NCI-H82 (cell line): ENCODE results near the gene CLIC2.
"Not testable (repeated sequence)": the region's sequence is repeated elsewhere in the genome, so short reads cannot be mapped to it uniquely, and the experiment has no call there.

Experiments
- DNase-seq: peaks from one replicate; lab custom pipeline; 2025; lab: John Stamatoyannopoulos, UW

Gene CLIC2

DNA sequence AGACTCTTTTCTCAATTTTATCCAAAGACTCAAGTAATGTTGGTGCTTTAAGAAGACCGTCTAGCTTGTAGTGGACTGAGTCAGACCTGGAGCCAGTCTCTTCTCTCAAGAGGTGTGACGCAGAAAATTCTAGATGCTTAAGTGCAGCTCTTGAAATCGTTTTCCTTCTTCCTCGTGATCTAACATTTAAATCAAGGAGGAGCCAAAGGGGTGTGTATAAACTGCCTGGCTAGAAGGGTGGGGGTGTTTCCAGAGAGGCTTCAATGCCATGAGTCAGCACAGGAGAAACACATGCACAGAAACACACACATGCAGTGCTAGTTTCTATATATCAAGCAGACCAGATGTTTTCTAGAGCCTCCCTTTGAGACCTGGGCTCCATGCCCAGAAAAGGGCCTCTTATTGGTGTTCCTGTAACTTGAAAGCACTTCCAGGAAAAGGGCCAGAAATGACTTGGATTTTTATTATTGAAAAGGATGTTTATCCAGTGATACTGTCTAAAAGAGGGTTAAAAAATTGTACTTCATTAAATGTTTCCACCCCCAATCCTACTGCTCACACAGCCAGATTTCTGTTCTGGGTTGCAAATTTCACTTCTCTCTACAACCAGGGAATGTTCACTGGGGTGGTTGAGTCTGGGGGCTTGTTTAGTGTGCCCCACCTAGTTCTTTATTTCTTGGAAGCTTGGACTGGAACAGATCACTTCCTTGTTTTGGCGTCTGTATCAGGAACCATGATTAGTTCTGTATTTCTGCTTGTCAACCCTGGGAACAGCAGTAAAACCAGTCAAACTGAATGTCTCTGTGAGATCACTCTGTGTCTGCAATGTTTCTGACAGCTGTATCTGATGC is at the start of gene CLIC2:
CLIC2 (minus strand) TSS at position 129 of the 851 bp plus-strand sequence. CDS start 187 bp downstream, outside the sequence.
- no peak for DNase-seq

GRCh38 chrX:155382529-155382967 is 48.1 kb upstream of the CLIC2 start:
- not testable (repeated sequence) for DNase-seq

DNA sequence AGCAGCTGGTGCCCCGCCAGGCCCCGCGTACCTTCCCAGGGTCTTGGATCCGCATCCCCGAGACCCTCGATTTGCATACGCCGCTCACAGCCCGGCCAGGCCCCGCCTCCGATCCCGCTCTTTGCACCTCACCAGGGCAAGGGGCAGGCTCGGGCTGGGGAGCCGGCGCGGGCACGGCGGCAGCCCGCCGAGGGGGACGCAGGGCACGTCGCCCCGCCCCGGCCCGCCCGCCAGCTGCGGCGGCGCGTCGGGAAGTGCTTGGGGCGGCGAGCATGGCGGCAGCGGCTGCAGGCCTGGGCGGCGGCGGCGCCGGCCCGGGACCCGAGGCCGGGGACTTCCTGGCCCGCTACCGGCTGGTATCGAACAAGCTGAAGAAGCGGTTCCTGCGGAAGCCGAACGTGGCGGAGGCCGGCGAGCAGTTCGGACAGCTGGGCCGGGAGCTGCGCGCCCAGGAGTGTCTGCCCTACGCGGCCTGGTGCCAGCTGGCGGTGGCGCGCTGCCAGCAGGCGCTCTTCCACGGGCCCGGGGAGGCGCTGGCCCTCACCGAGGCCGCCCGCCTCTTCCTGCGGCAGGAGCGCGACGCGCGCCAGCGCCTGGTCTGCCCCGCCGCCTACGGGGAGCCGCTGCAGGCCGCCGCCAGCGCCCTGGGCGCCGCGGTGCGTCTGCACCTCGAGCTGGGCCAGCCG is 47.6 kb upstream of the CLIC2 start, which contains the start of gene F8A2:
F8A2 (plus strand) TSS at position 253 of the 686 bp plus-strand sequence; CDS start at position 273, 20 bp downstream.
- not testable (repeated sequence) for DNase-seq

GRCh38 chrX:155379802-155380201 is 45.4 kb upstream of the CLIC2 start:
- DNase-seq, result not testable (repeated sequence)

GRCh38 chrX:155373777-155374458 is 39.5 kb upstream of the CLIC2 start:
- not testable (repeated sequence) for DNase-seq

- DNase-seq, result not testable (repeated sequence)
Observed at GRCh38 chrX:155363712-155364111, 29.3 kb upstream of the CLIC2 start.

GRCh38 chrX:155349448-155349847 is 15.0 kb upstream of the CLIC2 start:
- not testable (repeated sequence) for DNase-seq

GRCh38 chrX:155345689-155346088 is 11.3 kb upstream of the CLIC2 start:
- DNase-seq, result not testable (repeated sequence)

- not testable (repeated sequence) for DNase-seq
Observed at GRCh38 chrX:155335337-155335712, 911 bp upstream of the CLIC2 start.

GRCh38 chrX:155333544-155334100 is 792 bp downstream of the CLIC2 start:
- DNase-seq, result no peak

- DNase-seq, result no peak
Observed at GRCh38 chrX:155330992-155331391, 3.4 kb downstream of the CLIC2 start.

- no peak for DNase-seq
Observed at GRCh38 chrX:155329293-155329692, 5.1 kb downstream of the CLIC2 start.

GRCh38 chrX:155326610-155327009 is 7.8 kb downstream of the CLIC2 start:
- no peak for DNase-seq

GRCh38 chrX:155314260-155314659 is 20.2 kb downstream of the CLIC2 start:
- no peak for DNase-seq

- no peak for DNase-seq
Observed at GRCh38 chrX:155313766-155314165, 20.6 kb downstream of the CLIC2 start.

GRCh38 chrX:155293771-155294170 is 40.6 kb downstream of the CLIC2 start:
- DNase-seq, result no peak

DNA sequence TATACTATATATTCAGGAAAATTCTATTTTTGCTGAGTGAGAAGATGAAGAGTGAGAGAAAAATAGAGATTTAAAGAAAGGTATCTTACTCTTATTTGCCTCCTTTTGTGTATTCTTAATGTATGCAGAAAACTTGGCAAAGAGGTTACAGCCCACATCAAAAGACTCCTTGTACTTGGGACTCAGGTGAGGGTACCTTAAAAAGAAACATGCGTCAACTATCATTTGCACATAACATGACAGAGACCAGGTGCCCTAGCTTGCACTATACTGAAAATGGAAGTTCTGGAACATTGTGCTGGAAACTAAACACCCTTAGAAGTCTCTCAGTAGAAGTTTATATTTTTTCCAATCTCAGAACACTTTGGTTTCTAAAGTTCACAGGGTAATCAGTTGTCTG is 54.5 kb downstream of the CLIC2 start:
- no peak for DNase-seq

DNA sequence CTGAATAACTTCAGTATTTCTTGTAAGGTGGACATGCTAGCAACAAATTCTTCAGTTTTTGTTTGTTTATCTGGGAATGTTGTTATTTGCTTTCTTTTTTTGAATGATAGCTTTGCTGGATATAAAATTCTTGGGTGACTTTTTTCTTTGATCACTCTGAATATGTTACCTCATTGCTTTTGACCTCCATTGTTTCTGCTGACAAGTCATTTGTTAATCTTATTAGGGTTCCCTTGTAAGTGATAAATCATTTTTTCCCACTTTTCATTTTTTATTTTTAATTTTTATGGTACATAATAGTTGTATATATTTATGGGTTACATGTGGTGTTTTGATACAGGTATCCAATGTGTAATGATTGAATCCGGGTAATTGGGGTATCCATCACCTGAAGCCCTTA is 63.4 kb downstream of the CLIC2 start:
- DNase-seq, result no peak

DNA sequence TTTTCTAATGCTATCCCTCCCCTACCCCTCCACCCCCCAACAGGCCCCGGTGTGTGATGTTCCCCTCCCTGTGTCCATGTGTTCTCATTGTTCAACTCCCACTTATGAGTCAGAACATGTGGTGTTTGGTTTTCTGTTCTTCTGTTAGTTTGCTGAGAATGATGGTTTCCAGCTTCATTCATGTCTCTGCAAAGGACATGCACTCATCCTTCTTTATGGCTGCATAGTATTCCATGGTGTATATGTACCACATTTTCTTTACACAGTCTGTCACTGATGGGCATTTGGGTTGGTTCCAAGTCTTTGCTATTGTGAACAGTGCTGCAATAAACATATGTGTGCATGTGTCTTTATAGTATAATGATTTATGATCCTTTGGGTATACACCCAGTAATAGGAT is 66.4 kb downstream of the CLIC2 start:
- not testable (repeated sequence) for DNase-seq

DNA sequence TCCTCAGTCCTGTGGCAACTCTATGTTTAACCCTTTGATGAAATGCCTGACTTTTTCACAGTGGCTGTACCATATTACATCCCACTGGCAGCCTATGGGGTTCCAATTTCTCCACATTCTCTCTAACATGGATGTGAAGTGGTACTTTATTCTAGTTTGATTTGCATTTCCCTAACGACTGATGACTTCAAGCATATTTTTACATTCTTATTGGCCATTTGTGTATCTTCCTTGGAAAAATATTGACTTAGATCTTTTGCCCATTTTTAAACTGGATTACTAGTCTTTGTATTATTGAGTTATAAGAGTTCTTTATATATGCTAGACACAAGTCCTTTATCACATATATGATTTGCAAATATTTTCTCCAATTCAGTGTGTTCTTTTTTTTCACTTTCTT is 68.0 kb downstream of the CLIC2 start:
- DNase-seq, result no peak

DNA sequence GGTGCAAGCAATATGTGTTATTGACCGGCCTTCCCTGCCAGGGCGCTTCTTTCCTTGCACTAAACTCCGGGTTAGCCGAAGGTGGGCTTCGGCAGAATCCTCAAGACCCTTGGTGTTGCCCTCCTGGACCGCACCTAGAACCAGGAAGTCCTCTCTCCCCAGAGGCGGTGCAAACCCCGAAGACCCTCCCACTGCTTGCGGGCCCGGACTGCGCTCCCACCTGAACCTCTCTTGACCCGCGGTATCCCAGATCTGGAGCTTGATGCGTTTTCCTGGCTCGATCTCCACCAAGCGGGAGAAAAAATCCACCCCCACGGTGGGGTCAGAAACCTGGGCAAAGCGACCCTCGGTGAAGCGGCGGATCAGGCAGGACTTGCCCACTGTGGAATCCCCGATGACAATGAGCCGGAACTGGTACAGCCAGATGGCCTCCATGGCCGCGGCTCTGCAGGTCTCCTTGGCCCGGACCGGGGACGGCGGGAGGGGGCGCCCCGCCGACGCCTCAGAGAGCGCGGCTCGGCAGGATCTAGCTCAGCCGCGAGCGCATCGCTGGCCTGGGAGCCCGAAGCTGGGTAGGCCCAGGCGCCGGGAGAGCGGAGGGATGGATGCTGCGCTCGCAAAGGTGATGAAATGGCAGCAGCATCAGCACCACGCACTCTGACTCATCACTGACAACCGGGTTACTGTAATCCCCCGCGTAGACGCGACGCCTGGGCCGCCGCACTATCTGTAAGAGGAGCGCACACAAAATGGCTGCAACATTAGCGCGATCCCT is 70.4 kb downstream of the CLIC2 start, which contains the start of gene RAB39B:
RAB39B (minus strand) TSS at position 638 of the 775 bp plus-strand sequence; CDS start at position 435, 203 bp downstream.
- peak; percentile 82 for DNase-seq
